ENCODE measurements around the gene HECW1.

GRCh38 chr7:43459019-43459337 is 346.5 kb downstream of the HECW1 start:
- TF ChIP-seq CTCF (IDR thresholded peaks at IDR 0.05) (no peak), POLR2A (IDR thresholded peaks at IDR 0.05) (no peak)

Data from heart left ventricle (tissue), 13 donors.